Measurements from ENCODE around the gene ADGRE3.
"Not testable (repeated sequence)": the region's sequence is repeated elsewhere in the genome, so short reads cannot be mapped to it uniquely, and the experiment has no call there.

ADGRE3 gene

GRCh38 chr19:14613399-14614098, 61.1 kb downstream of the ADGRE3 start:
- H4K91ac ChIP-seq (ENCODE audit: low read depth, low read length); H3K4ac ChIP-seq (ENCODE audit: low read depth, low read length); H3K36me3 ChIP-seq (ENCODE audit: control insufficient read depth in 1 of 2, insufficient read depth in 2 of 2, low read length in 2 of 2); H3K27me3 ChIP-seq (ENCODE audit: insufficient read depth, low read length); H3K27ac ChIP-seq (ENCODE audit: low read depth, low read length); H3K23ac ChIP-seq (ENCODE audit: low read length); H2BK12ac ChIP-seq (ENCODE audit: low read length); H3K4me3 ChIP-seq (ENCODE audit: low read depth, low read length); H2BK120ac ChIP-seq (ENCODE audit: insufficient read depth, low read length, poor library complexity); DNase-seq; H2AFZ ChIP-seq (ENCODE audit: insufficient read depth, low read length, poor library complexity); H3K18ac ChIP-seq (ENCODE audit: low read length); H4K12ac ChIP-seq (ENCODE audit: low read depth, low read length); H3K4me2 ChIP-seq (ENCODE audit: low read length); H3K14ac ChIP-seq (ENCODE audit: low read length); H3K79me2 ChIP-seq (ENCODE audit: control insufficient read depth, insufficient read depth, low read length, poor library complexity); H3K4me1 ChIP-seq (ENCODE audit: control insufficient read depth in 1 of 2, insufficient read depth in 2 of 2, low read length in 2 of 2); H3K79me1 ChIP-seq (ENCODE audit: low read length); H2AK5ac ChIP-seq (ENCODE audit: low read length); H2BK5ac ChIP-seq (ENCODE audit: low read depth, low read length, poor library complexity); H4K8ac ChIP-seq (ENCODE audit: low read depth, low read length): not testable (repeated sequence)
- Histone ChIP-seq H3K9ac (ENCODE audit: low read length) (peak overlapping the region; percentile 61), H3K9me3 (ENCODE audit: insufficient read depth, low read depth, low read length) (peaks cover 27% of the 10 kb centered on the region)
- WGBS (ENCODE audit: extremely low coverage, insufficient coverage, insufficient read length) = no CpG with 5 or more reads among the region's 14 CpGs

- Histone ChIP-seq H3K4ac (ENCODE audit: low read depth, low read length) (no peak overlapping the region), H3K4me3 (ENCODE audit: low read depth, low read length) (no peak overlapping the region), H3K79me1 (ENCODE audit: low read length) (no peaks in the 10 kb centered on the region), H2BK5ac (ENCODE audit: low read depth, low read length, poor library complexity) (no peak overlapping the region), H3K4me1 (ENCODE audit: control insufficient read depth in 1 of 2, insufficient read depth in 2 of 2, low read length in 2 of 2) (no peaks in the 10 kb centered on the region), H2AFZ (ENCODE audit: insufficient read depth, low read length, poor library complexity) (no peak overlapping the region), H3K4me2 (ENCODE audit: low read length) (no peak overlapping the region), H3K27me3 (ENCODE audit: insufficient read depth, low read length) (no peaks in the 10 kb centered on the region), H3K23ac (ENCODE audit: low read length) (no peak overlapping the region), H3K79me2 (ENCODE audit: control insufficient read depth, insufficient read depth, low read length, poor library complexity) (no peaks in the 10 kb centered on the region), H3K27ac (ENCODE audit: low read depth, low read length) (no peak overlapping the region), H4K91ac (ENCODE audit: low read depth, low read length) (no peak overlapping the region), H3K14ac (ENCODE audit: low read length) (no peak overlapping the region), H2BK12ac (ENCODE audit: low read length) (no peak overlapping the region), H3K9ac (ENCODE audit: low read length) (no peak overlapping the region), H3K18ac (ENCODE audit: low read length) (no peak overlapping the region), H3K36me3 (ENCODE audit: control insufficient read depth in 1 of 2, insufficient read depth in 2 of 2, low read length in 2 of 2) (no peaks in the 10 kb centered on the region), H2AK5ac (ENCODE audit: low read length) (no peak overlapping the region), H3K9me3 (ENCODE audit: insufficient read depth, low read depth, low read length) (peaks cover 33% of the 10 kb centered on the region), H4K12ac (ENCODE audit: low read depth, low read length) (no peak overlapping the region), H4K8ac (ENCODE audit: low read depth, low read length) (no peak overlapping the region), H2BK120ac (ENCODE audit: insufficient read depth, low read length, poor library complexity) (no peak overlapping the region)
- no CpG with 5 or more reads among the region's 4 CpGs for WGBS (ENCODE audit: extremely low coverage, insufficient coverage, insufficient read length)
- no peak for DNase-seq
These were observed 62.0 kb downstream of the ADGRE3 start for GRCh38 chr19:14612657-14613056.

GRCh38 chr19:14612242-14612641, 62.4 kb downstream of the ADGRE3 start:
- H3K79me2 ChIP-seq (ENCODE audit: control insufficient read depth, insufficient read depth, low read length, poor library complexity); H3K79me1 ChIP-seq (ENCODE audit: low read length); H2BK12ac ChIP-seq (ENCODE audit: low read length); H3K4me2 ChIP-seq (ENCODE audit: low read length); H3K23ac ChIP-seq (ENCODE audit: low read length); H4K8ac ChIP-seq (ENCODE audit: low read depth, low read length); H3K9ac ChIP-seq (ENCODE audit: low read length); H3K4me3 ChIP-seq (ENCODE audit: low read depth, low read length); H2BK120ac ChIP-seq (ENCODE audit: insufficient read depth, low read length, poor library complexity); H3K36me3 ChIP-seq (ENCODE audit: control insufficient read depth in 1 of 2, insufficient read depth in 2 of 2, low read length in 2 of 2); H4K91ac ChIP-seq (ENCODE audit: low read depth, low read length); H3K4me1 ChIP-seq (ENCODE audit: control insufficient read depth in 1 of 2, insufficient read depth in 2 of 2, low read length in 2 of 2); H3K14ac ChIP-seq (ENCODE audit: low read length); DNase-seq; H2AK5ac ChIP-seq (ENCODE audit: low read length); H2BK5ac ChIP-seq (ENCODE audit: low read depth, low read length, poor library complexity); H3K27me3 ChIP-seq (ENCODE audit: insufficient read depth, low read length); H3K4ac ChIP-seq (ENCODE audit: low read depth, low read length); H3K18ac ChIP-seq (ENCODE audit: low read length); H2AFZ ChIP-seq (ENCODE audit: insufficient read depth, low read length, poor library complexity); H4K12ac ChIP-seq (ENCODE audit: low read depth, low read length); H3K27ac ChIP-seq (ENCODE audit: low read depth, low read length): not testable (repeated sequence)
- H3K9me3 ChIP-seq (ENCODE audit: insufficient read depth, low read depth, low read length) = peaks cover 35% of the 10 kb centered on the region
- no CpG with 5 or more reads among the region's 5 CpGs for WGBS (ENCODE audit: extremely low coverage, insufficient coverage, insufficient read length)

GRCh38 chr19:14611051-14611450, 63.6 kb downstream of the ADGRE3 start:
- Histone ChIP-seq H3K14ac (ENCODE audit: low read length) (no peak overlapping the region), H3K36me3 (ENCODE audit: control insufficient read depth in 1 of 2, insufficient read depth in 2 of 2, low read length in 2 of 2) (no peaks in the 10 kb centered on the region), H3K4me2 (ENCODE audit: low read length) (no peak overlapping the region), H4K12ac (ENCODE audit: low read depth, low read length) (no peak overlapping the region), H3K4me3 (ENCODE audit: low read depth, low read length) (no peak overlapping the region), H3K79me2 (ENCODE audit: control insufficient read depth, insufficient read depth, low read length, poor library complexity) (no peaks in the 10 kb centered on the region), H3K18ac (ENCODE audit: low read length) (no peak overlapping the region), H3K9ac (ENCODE audit: low read length) (no peak overlapping the region), H3K79me1 (ENCODE audit: low read length) (no peaks in the 10 kb centered on the region), H4K91ac (ENCODE audit: low read depth, low read length) (no peak overlapping the region), H3K9me3 (ENCODE audit: insufficient read depth, low read depth, low read length) (peaks cover 38% of the 10 kb centered on the region), H3K27me3 (ENCODE audit: insufficient read depth, low read length) (no peaks in the 10 kb centered on the region), H3K23ac (ENCODE audit: low read length) (no peak overlapping the region), H4K8ac (ENCODE audit: low read depth, low read length) (no peak overlapping the region), H2BK12ac (ENCODE audit: low read length) (no peak overlapping the region), H2BK5ac (ENCODE audit: low read depth, low read length, poor library complexity) (no peak overlapping the region), H2BK120ac (ENCODE audit: insufficient read depth, low read length, poor library complexity) (no peak overlapping the region), H2AK5ac (ENCODE audit: low read length) (no peak overlapping the region), H3K4ac (ENCODE audit: low read depth, low read length) (no peak overlapping the region), H3K4me1 (ENCODE audit: control insufficient read depth in 1 of 2, insufficient read depth in 2 of 2, low read length in 2 of 2) (no peaks in the 10 kb centered on the region), H3K27ac (ENCODE audit: low read depth, low read length) (no peak overlapping the region), H2AFZ (ENCODE audit: insufficient read depth, low read length, poor library complexity) (no peak overlapping the region)
- no peak for DNase-seq
- WGBS (ENCODE audit: extremely low coverage, insufficient coverage, insufficient read length) = no CpG with 5 or more reads among the region's 4 CpGs
